BJ (cell line): Measurements from ENCODE around the gene CDS2. TPM values are rescaled to one million over a fixed set of nuclear protein-coding genes. Genes with fewer than 3 reads are reported as not detected.

Experiments
- CTCF ChIA-PET: fragments of 350-600 bp; formaldehyde crosslinking; extraction: SDS; loops from one replicate; lab custom pipeline; 2021; ENCODE audit warnings: antibody characterized with exemption, inconsistent platforms; lab: Yijun Ruan, JAX
- POLR2A ChIA-PET: fragments of 300-600 bp; sonication (Branson Sonifier 250); formaldehyde crosslinking; extraction: SDS; loops from one replicate; lab custom pipeline; 2021; ENCODE audit warnings: antibody characterized with exemption; lab: Charles Lee
- DNase-seq: peaks from one replicate; pipeline ENCODE4 v3.0.0-alpha.2; 2011; ENCODE audit warnings: low read depth
- H3K27me3 ChIP-seq: 2 replicates; pipeline ENCODE4 v1.6.0; 2011; ENCODE audit warnings: low read length; ENCODE audit not compliant: control insufficient read depth, insufficient read depth
- H3K36me3 ChIP-seq: 2 replicates; pipeline ENCODE4 v1.5.1; 2011; ENCODE audit warnings: low read length; ENCODE audit not compliant: control insufficient read depth, insufficient read depth
- H3K4me3 ChIP-seq: 2 replicates; pipeline ENCODE4 v1.5.1; 2011; ENCODE audit warnings: low read depth, mild to moderate bottlenecking, control low read depth, low read length
- polyA plus RNA-seq: library from polyadenylated mRNA; depleted of rRNA; stranded (reverse); fragments of >200 nt; gene quantifications from 2 replicates; pipeline ENCODE4 v1.2.3, GENCODE V29; 2011
- TF ChIP-seq, protein P1 (sequence below): IDR thresholded peaks from 2 replicates; pipeline ENCODE4 v1.5.1; 2011; ENCODE audit warnings: low read depth, mild to moderate bottlenecking, control low read depth, inconsistent platforms, low read length, moderate library complexity; ENCODE audit not compliant: insufficient read depth

The CDS2 gene
- polyA plus RNA-seq, 1 experiment = 25.2 TPM

DNA sequence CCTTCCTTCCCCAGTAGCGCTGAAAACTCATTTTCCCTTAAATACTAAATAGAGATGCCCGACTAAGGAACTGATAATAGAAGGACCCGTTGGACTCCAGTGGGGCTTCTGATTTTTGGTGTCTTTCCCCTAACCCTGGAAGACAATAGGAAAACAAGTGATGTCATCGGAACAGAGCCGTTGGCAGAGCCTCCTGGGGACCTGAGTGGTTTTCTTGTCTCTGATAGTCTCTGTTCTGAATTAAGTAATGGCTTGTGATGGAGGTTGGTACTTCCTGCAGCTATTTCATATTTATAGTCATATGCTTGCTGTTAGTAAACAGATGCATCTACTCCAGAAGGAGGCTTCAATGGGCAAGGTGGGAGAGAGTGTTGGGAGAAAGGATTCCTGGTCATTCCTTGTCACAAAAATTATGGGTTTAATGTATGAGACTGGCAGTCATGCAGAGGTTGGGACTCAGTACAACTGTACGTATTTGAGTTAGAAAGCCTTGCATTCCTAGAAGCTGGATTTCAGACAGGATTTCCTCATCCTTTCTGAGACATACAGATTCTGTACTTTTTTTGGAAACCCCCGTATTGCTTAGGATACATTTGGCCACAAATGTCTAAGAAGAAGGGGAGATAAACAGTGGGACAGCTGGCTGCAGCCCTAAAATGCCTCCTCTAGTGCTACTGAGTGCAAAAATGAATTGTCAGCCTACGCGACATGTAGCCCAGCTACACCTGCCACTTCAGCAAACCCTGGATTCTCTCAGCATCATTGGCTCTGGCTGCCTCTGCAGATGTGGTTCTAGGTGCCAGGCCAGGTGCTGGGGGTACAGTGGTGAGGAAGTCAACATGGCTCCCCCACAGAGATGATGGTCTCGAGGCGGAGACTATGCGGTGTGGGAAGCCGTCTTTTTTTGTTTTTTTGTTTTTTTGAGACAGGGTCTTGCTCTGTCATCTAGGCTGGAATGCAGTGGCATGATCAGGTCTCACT, 38.1 kb downstream of the CDS2 start:
- Histone ChIP-seq H3K4me3 (no peak overlapping the region), H3K27me3 (no peaks in the 10 kb centered on the region), H3K36me3 (no peaks in the 10 kb centered on the region)
- no peak for DNase-seq
- CTCF ChIA-PET = no interaction called here
- POLR2A ChIA-PET = no interaction called here
- TF ChIP-seq, protein P1, sequence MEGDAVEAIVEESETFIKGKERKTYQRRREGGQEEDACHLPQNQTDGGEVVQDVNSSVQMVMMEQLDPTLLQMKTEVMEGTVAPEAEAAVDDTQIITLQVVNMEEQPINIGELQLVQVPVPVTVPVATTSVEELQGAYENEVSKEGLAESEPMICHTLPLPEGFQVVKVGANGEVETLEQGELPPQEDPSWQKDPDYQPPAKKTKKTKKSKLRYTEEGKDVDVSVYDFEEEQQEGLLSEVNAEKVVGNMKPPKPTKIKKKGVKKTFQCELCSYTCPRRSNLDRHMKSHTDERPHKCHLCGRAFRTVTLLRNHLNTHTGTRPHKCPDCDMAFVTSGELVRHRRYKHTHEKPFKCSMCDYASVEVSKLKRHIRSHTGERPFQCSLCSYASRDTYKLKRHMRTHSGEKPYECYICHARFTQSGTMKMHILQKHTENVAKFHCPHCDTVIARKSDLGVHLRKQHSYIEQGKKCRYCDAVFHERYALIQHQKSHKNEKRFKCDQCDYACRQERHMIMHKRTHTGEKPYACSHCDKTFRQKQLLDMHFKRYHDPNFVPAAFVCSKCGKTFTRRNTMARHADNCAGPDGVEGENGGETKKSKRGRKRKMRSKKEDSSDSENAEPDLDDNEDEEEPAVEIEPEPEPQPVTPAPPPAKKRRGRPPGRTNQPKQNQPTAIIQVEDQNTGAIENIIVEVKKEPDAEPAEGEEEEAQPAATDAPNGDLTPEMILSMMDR = no peak

DNA sequence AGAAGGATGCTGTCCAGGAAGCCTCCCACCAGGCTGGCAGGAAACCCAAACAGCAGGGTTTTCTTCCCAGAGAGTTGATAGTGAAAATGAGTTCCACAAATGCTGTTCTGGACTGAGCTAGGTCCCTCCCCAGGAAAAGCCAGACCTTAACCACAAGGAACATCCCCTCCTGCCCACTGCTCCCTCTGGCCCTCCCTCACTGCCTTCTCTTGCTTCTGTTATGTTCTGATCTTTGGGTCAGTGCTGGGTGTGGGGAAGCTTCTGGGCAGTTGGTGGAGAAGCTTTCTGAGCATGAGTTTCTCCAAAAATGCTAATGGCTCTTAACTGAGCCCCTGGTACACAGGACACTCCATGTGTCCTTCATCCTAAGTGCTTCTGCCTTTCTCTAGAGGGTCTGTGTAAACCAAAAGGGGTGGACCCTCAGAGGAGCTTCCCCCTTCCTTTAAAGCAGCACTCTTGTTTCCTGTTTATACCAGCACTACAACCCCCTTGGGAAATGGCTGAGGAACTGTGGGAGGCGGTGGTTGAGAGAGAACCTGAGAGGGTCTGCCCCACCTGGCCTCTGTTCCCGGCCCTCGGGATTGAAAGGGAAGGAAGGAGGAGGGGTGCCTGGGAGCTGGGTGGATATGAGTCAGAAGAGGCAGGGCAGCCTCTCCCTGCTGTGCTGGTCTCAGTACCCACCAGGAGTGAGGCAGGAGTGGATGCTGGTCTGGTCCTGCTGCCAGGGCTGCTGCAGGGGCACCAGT, 42.0 kb downstream of the CDS2 start:
- Histone ChIP-seq H3K36me3 (no peaks in the 10 kb centered on the region; the same call in none of the 2 replicates), H3K27me3 (no peaks in the 10 kb centered on the region), H3K4me3 (no peak overlapping the region)
- no peak for DNase-seq
- ChIA-PET POLR2A (no interaction called here), CTCF (interaction anchor here (0.8 to 4.5 kb wide), 7 partner anchors 13 to 46 kb away, joined by 3 to 19 read pairs (median 6); partner anchors contain the start of gene CDS2)
- TF ChIP-seq, protein P1 = no peak

DNA sequence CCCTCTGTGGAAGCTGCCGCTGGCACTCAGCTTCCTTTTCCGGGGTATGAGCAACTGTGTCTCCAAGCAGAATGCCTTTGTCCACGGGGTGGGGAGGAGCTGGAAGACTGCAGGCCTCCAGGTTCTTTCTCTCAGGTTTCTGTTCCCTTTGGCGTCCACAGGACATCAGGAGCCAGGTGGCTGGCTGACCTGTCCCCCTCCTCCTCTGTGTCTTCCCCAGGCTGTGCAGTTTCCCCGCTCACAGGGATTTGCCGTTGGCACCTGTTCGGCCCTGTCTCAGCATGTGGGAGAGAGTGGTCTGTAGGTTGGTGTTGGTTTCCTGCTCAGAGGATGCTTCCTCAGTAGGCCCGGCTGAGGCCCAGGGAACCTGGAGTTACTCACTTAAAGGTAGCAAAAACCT, 43.5 kb downstream of the CDS2 start:
- Histone ChIP-seq H3K4me3 (no peak overlapping the region), H3K27me3 (no peaks in the 10 kb centered on the region), H3K36me3 (no peaks in the 10 kb centered on the region; the same call in none of the 2 replicates)
- POLR2A ChIA-PET = no interaction called here
- DNase-seq = no peak
- CTCF ChIA-PET = interaction anchor here (0.6 to 4.5 kb wide), 5 partner anchors 15 to 421 kb away, joined by 3 to 19 read pairs (median 3); no protein-coding TSS in a partner anchor
- TF ChIP-seq, protein P1 = no peak

DNA sequence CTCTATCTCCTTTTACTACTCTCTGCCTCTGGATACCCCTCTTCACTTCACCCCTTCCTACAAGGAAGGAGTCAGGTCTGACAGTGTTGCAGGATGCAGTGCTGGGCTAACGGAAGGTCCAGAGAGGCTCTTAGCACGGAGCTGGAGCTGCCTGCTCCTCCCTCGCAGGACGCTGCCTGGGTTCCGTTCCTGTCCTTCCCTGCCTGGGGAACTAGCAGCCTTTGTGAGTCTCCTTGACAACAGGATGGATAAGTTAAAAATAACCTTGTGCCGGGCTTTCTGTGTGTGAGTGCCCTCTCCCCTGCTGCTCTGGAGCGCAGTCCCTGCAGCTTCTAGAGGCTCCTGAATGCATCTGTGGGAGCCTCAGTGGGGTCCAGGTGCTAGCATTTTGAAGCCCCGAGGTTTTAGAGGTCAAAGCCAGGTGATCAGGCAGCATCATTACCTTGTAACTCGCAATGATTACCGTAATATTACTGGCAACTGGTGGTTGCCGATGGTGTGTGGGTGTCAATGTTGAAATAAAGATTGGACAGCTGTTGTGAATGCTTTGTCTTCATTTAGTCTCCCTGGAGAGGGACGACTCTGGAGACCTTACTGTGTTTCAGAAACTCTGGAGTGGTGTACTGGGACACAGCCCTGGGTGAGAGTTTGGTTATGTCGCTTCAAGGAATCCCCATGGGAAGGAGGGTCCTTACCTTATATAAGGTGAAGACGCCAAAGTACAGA, 44.4 kb downstream of the CDS2 start:
- Histone ChIP-seq H3K27me3 (no peaks in the 10 kb centered on the region), H3K36me3 (no peaks in the 10 kb centered on the region; the same call in none of the 2 replicates), H3K4me3 (no peak overlapping the region)
- DNase-seq = no peak
- POLR2A ChIA-PET = no interaction called here
- TF ChIP-seq, protein P1 = no peak
- CTCF ChIA-PET = interaction anchor here (1.5 to 4.5 kb wide), 3 partner anchors 21 to 34 kb away, joined by 3 to 19 read pairs (median 3); no protein-coding TSS in a partner anchor
